Neural progenitor cell (in vitro differentiated cells): ENCODE results near the gene MCM3. TPM values are rescaled to one million over a fixed set of nuclear protein-coding genes. Genes with fewer than 3 reads are reported as not detected.
A peak's percentile ranks its signal among the peaks of the same experiment; 100 is the strongest.

Source experiments
- DNase-seq: peaks from one replicate; pipeline ENCODE4 v3.0.0-alpha.2; 2016; ENCODE audit warnings: low spot score
- H2AFZ ChIP-seq: fragments of 200-600 bp; sonication (generic); replicated peaks from 2 replicates; pipeline ENCODE4 v1.6.1; 2016; ENCODE audit warnings: antibody characterized with exemption
- H3F3A ChIP-seq: fragments of 200-600 bp; sonication (generic); 2 replicates; pipeline ENCODE4 v1.6.1; 2016; ENCODE audit warnings: antibody characterized with exemption, low read depth
- H3K27ac ChIP-seq: fragments of 200-600 bp; sonication (generic); 2 replicates; pipeline ENCODE4 v1.5.1; 2016; ENCODE audit warnings: mild to moderate bottlenecking
- H3K27me3 ChIP-seq: fragments of 200-600 bp; sonication (generic); 2 replicates; pipeline ENCODE4 v1.6.1; 2016; ENCODE audit warnings: mild to moderate bottlenecking, moderate library complexity
- H3K36me3 ChIP-seq: fragments of 200-600 bp; sonication (generic); 2 replicates; pipeline ENCODE4 v1.5.1; 2016
- H3K4me1 ChIP-seq: fragments of 200-600 bp; sonication (generic); 2 replicates; pipeline ENCODE4 v1.6.1; 2016; ENCODE audit warnings: mixed run types
- H3K4me2 ChIP-seq: fragments of 200-600 bp; sonication (generic); 2 replicates; pipeline ENCODE4 v1.6.1; 2016
- H3K4me3 ChIP-seq: fragments of 200-600 bp; sonication (generic); 2 replicates; pipeline ENCODE4 v1.5.1; 2016
- H3K79me2 ChIP-seq: fragments of 200-600 bp; sonication (generic); 2 replicates; pipeline ENCODE4 v1.6.1; 2016; ENCODE audit warnings: low read depth
- H3K9ac ChIP-seq: fragments of 200-600 bp; sonication (generic); 2 replicates; pipeline ENCODE4 v1.6.1; 2016
- H3K9me3 ChIP-seq: fragments of 200-600 bp; sonication (generic); 2 replicates; pipeline ENCODE4 v1.5.1; 2016; ENCODE audit warnings: low read depth
- H4K20me1 ChIP-seq: fragments of 200-600 bp; sonication (generic); 2 replicates; pipeline ENCODE4 v1.6.1; 2016; ENCODE audit warnings: low read depth
- H3K27ac Mint-ChIP-seq: 3 replicates; pipeline ENCODE4 v1.8.0; 2021; ENCODE audit warnings: mixed read lengths
- H3K27me3 Mint-ChIP-seq: 2 replicates; pipeline ENCODE4 v1.8.0; 2022; ENCODE audit warnings: low read depth, mild to moderate bottlenecking, inconsistent platforms, moderate library complexity, mixed read lengths; ENCODE audit not compliant: insufficient read depth
- H3K36me3 Mint-ChIP-seq: 3 replicates; pipeline ENCODE4 v1.8.0; 2021; ENCODE audit warnings: mixed read lengths
- H3K4me1 Mint-ChIP-seq: 3 replicates; pipeline ENCODE4 v1.8.0; 2021; ENCODE audit warnings: mixed read lengths
- H3K4me3 Mint-ChIP-seq: 3 replicates; pipeline ENCODE4 v1.8.0; 2021; ENCODE audit warnings: mild to moderate bottlenecking, moderate library complexity, mixed read lengths
- H3K9me3 Mint-ChIP-seq: 3 replicates; pipeline ENCODE4 v1.8.0; 2020; ENCODE audit warnings: mixed read lengths
- EZH2 ChIP-seq: fragments of 200-600 bp; sonication (generic); IDR thresholded peaks from 2 replicates; pipeline ENCODE4 v1.6.1; 2017; ENCODE audit warnings: antibody characterized with exemption, mild to moderate bottlenecking, moderate library complexity
- EZH2phosphoT487 ChIP-seq: fragments of 200-600 bp; sonication (generic); IDR thresholded peaks from 2 replicates; pipeline ENCODE4 v1.6.1; 2017; ENCODE audit warnings: antibody characterized with exemption
- total RNA-seq: library from RNA; depleted of rRNA; stranded (reverse); fragments of >200 nt; gene quantifications from 2 replicates; pipeline ENCODE4 v1.2.3, GENCODE V29; 2015; ENCODE audit warnings: low replicate concordance
- TF ChIP-seq, protein P1 (sequence below): fragments of 200-600 bp; sonication (generic); IDR thresholded peaks from 2 replicates; pipeline ENCODE4 v1.5.1; 2017; ENCODE audit warnings: antibody characterized with exemption, mild to moderate bottlenecking

The MCM3 gene
- total RNA-seq, 1 donor from 2014 or later, result 224 TPM

DNA sequence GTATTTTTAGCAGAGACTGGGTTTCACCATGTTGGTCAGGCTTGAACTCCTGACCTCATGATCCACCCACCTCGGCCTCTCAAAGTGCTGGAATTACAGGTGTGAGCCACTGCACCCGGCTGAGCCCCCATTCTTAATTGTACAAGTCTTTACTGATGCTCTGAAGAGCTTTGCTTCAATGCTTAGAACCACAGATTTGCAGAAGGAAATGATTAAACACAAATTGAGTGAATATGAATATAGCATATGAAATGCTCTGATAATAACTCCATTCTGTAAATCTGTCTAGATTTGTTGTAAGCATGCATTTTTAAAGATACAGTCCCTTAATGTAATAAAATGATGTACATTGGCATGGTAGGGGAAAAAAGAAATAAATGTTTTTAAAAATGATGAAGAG, 4.3 kb upstream of the MCM3 start:
- no peak for DNase-seq
- Mint-ChIP-seq H3K27ac (no peak overlapping the region), H3K4me1 (peaks cover 12% of the 10 kb centered on the region), H3K9me3 (no peaks in the 10 kb centered on the region), H3K4me3 (no peak overlapping the region), H3K27me3 (no peaks in the 10 kb centered on the region), H3K36me3 (no peaks in the 10 kb centered on the region)
- H3K36me3 ChIP-seq, result no peaks in the 10 kb centered on the region
- H3K4me2 ChIP-seq, result no peak overlapping the region
- H3K27ac ChIP-seq, result no peak overlapping the region
- H2AFZ ChIP-seq, result no peak overlapping the region
- H3K79me2 ChIP-seq, result peaks cover 5% of the 10 kb centered on the region
- no peak overlapping the region for H3K4me3 ChIP-seq
- H3K4me1 ChIP-seq, result peaks cover 15% of the 10 kb centered on the region
- TF ChIP-seq EZH2 (no peak), EZH2phosphoT487 (no peak)
- TF ChIP-seq, protein P1, sequence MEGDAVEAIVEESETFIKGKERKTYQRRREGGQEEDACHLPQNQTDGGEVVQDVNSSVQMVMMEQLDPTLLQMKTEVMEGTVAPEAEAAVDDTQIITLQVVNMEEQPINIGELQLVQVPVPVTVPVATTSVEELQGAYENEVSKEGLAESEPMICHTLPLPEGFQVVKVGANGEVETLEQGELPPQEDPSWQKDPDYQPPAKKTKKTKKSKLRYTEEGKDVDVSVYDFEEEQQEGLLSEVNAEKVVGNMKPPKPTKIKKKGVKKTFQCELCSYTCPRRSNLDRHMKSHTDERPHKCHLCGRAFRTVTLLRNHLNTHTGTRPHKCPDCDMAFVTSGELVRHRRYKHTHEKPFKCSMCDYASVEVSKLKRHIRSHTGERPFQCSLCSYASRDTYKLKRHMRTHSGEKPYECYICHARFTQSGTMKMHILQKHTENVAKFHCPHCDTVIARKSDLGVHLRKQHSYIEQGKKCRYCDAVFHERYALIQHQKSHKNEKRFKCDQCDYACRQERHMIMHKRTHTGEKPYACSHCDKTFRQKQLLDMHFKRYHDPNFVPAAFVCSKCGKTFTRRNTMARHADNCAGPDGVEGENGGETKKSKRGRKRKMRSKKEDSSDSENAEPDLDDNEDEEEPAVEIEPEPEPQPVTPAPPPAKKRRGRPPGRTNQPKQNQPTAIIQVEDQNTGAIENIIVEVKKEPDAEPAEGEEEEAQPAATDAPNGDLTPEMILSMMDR, result no peak
- H4K20me1 ChIP-seq, result peaks cover 1% of the 10 kb centered on the region
- no peaks in the 10 kb centered on the region for H3K9me3 ChIP-seq
- no peak overlapping the region for H3K9ac ChIP-seq
- peaks cover 16% of the 10 kb centered on the region for H3F3A ChIP-seq
- H3K27me3 ChIP-seq, result no peaks in the 10 kb centered on the region

DNA sequence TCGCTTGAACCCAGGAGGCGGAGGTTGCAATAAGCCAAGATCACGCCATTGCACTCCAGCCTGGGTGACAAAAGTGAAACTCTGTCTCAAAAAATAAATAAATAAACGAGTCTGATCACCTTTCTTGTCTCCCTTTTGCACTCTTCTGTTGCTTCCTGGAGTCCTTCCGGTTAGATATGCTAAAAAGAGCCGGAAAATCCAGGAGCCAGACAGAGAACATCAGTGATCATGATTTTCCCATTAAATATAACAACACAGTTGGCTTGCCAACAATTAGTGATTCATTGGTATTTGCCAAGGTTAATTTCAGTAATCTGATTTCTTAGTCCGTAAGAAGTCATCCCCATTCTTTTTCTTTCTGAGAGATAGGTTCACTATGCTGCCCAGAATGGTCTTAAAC, 3.7 kb upstream of the MCM3 start:
- Histone ChIP-seq H3K27ac (no peak overlapping the region), H3F3A (peaks cover 16% of the 10 kb centered on the region), H3K79me2 (peaks cover 12% of the 10 kb centered on the region), H3K4me3 (no peak overlapping the region), H3K27me3 (no peaks in the 10 kb centered on the region), H4K20me1 (peaks cover 8% of the 10 kb centered on the region), H3K9me3 (no peaks in the 10 kb centered on the region), H3K9ac (no peak overlapping the region), H3K4me1 (peaks cover 19% of the 10 kb centered on the region), H2AFZ (no peak overlapping the region), H3K4me2 (no peak overlapping the region), H3K36me3 (no peaks in the 10 kb centered on the region)
- peaks cover 3% of the 10 kb centered on the region for H3K36me3 Mint-ChIP-seq
- no peaks in the 10 kb centered on the region for H3K9me3 Mint-ChIP-seq
- no peak overlapping the region for H3K27ac Mint-ChIP-seq
- H3K4me1 Mint-ChIP-seq, result peaks cover 16% of the 10 kb centered on the region
- TF ChIP-seq EZH2phosphoT487 (no peak), EZH2 (no peak)
- TF ChIP-seq, protein P1, result no peak
- H3K4me3 Mint-ChIP-seq, result no peak overlapping the region
- no peak for DNase-seq
- H3K27me3 Mint-ChIP-seq, result no peaks in the 10 kb centered on the region

DNA sequence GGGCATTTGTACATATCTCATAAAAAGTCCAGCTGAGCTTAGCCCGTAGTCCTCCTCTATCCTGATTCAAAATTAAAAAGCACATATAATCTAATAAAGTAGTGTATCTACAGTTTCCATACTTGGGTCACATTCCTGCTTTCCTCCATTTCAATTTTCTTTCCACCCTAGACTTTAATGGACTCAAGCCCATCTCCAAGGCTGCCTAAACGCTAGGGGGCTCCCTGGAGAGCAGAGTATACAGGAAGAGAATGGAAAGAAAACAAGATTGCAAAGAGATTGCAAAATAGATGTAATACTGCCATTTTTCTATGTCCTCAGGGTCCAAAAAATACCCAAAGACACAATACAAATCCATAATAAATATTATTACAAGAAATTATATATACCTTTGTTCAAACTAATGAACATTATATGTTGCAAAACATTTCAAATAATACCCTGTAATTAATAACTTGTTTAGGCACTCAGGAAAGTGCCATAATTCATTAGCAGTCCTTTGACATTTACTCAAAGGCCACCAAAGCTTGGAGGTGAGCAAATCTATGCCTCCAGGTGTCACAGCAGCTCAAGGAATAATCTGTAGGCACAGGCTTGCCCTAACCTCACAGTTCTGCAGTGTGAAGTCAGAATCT, 2.4 kb upstream of the MCM3 start:
- Mint-ChIP-seq H3K4me1 (peaks cover 27% of the 10 kb centered on the region), H3K27ac (no peak overlapping the region), H3K9me3 (no peaks in the 10 kb centered on the region), H3K36me3 (peaks cover 12% of the 10 kb centered on the region), H3K27me3 (no peaks in the 10 kb centered on the region), H3K4me3 (peak overlapping the region; percentile 55)
- peaks cover 16% of the 10 kb centered on the region for H3F3A ChIP-seq
- no peak overlapping the region for H3K9ac ChIP-seq
- peak overlapping the region; percentile 48 for H2AFZ ChIP-seq
- peaks cover 26% of the 10 kb centered on the region for H3K4me1 ChIP-seq
- H3K27ac ChIP-seq, result no peak overlapping the region
- peaks cover 8% of the 10 kb centered on the region for H3K36me3 ChIP-seq
- H3K4me2 ChIP-seq, result peak overlapping the region; percentile 80
- peaks cover 25% of the 10 kb centered on the region for H3K79me2 ChIP-seq
- no peak for TF ChIP-seq EZH2phosphoT487
- TF ChIP-seq, protein P1, result peak; percentile 81
- H4K20me1 ChIP-seq, result peaks cover 18% of the 10 kb centered on the region
- DNase-seq, result peak; percentile 77
- no peaks in the 10 kb centered on the region for H3K27me3 ChIP-seq
- no peaks in the 10 kb centered on the region for H3K9me3 ChIP-seq
- H3K4me3 ChIP-seq, result no peak overlapping the region
